K562 treated with DMSO at 1 percent for 4 hours (cell line): ENCODE data around the gene SNURF. TPM values are rescaled to one million over a fixed set of nuclear protein-coding genes. Genes with fewer than 3 reads are reported as not detected.

Experiments
- total RNA-seq: library from RNA; unstranded; fragments of 300-600 nt; gene quantifications from 2 replicates; pipeline ENCODE4 v1.2.3, GENCODE V29; 2022; ENCODE audit not compliant: insufficient read depth

The SNURF gene
- total RNA-seq: not detected in 2 replicates

DNA sequence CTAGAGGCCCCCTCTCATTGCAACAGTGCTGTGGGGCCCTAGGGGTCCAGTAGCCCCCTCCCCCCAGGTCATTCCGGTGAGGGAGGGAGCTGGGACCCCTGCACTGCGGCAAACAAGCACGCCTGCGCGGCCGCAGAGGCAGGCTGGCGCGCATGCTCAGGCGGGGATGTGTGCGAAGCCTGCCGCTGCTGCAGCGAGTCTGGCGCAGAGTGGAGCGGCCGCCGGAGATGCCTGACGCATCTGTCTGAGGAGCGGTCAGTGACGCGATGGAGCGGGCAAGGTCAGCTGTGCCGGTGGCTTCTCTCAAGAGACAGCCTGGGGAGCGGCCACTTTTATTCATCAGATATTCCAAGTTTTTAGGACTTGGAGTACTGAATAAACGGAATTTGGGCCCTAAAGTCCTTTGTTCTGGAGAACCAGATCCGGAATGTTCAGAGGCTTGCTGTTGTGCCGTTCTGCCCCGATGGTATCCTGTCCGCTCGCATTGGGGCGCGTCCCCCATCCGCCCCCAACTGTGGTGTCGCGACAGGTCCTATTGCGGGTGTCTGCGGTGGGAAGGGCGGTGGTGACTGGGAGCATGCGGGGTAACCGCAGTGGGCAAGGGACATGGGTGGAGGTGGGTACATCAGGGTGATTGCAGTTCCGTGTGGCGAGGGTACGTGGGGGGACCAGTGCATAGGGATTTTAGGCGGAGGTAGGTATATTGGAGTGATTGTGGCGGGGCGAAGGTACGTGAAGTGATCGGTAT is at the start of gene SNURF, which contains the start of gene SNRPN:
SNURF (plus strand) TSS at position 205 of the 748 bp plus-strand sequence; CDS start at position 267, 62 bp downstream.
SNRPN (plus strand) TSS at position 205 of the 748 bp plus-strand sequence. CDS start 19,467 bp downstream, outside the sequence.

Other genes starting within 250 kb of the SNURF start
- 1.9 and 2.1 TPM in 2 replicates for gene SNRPN, start within 50 bp of the SNURF start, total RNA-seq